Left ventricle myocardium inferior (tissue), 1 donor: ENCODE measurements around the gene NCBP3. TPM values are rescaled to one million over a fixed set of nuclear protein-coding genes. Genes with fewer than 3 reads are reported as not detected.

Experiments used
- DNase-seq: peaks from one replicate; pipeline ENCODE4 v3.0.0-alpha.2; 2020
- H3K27ac ChIP-seq: fragments of 200-600 bp; replicated peaks from 2 replicates; pipeline ENCODE4 v1.8.0; 2021
- H3K27me3 ChIP-seq: fragments of 200-600 bp; 2 replicates; pipeline ENCODE4 v1.8.0; 2021; ENCODE audit warnings: low read depth
- H3K36me3 ChIP-seq: fragments of 200-600 bp; 2 replicates; pipeline ENCODE4 v1.8.0; 2021
- H3K4me1 ChIP-seq: fragments of 200-600 bp; 2 replicates; pipeline ENCODE4 v1.8.0; 2021
- H3K4me3 ChIP-seq: fragments of 200-600 bp; 2 replicates; pipeline ENCODE4 v1.8.0; 2021; ENCODE audit warnings: mild to moderate bottlenecking, moderate library complexity
- H3K9me3 ChIP-seq: fragments of 200-600 bp; replicated peaks from 2 replicates; pipeline ENCODE4 v1.8.0; 2021
- CTCF ChIP-seq: fragments of 200-600 bp; IDR thresholded peaks from 2 replicates; pipeline ENCODE4 v1.8.0; 2021; ENCODE audit warnings: antibody characterized with exemption, mild to moderate bottlenecking, borderline replicate concordance
- intact Hi-C: fragments of 100-400 bp; cut with micrococcal nuclease; formaldehyde crosslinking; loops from one replicate; pipeline ENCODE4 v1.11.0; 2022
- total RNA-seq: library from RNA; stranded (reverse); fragmentation: NEBNext Ultra II Directional; extraction: Animal tissue kit (Norgen Biotek cat#: 25700); gene quantifications from one replicate; pipeline ENCODE4 v1.2.1, GENCODE V29; 2021
- donor health status: DM: no; HTN: yes; CAD: no; lungs with severe emphysema.

The NCBP3 gene
- total RNA-seq, 1 donor from 2014 or later: 18.2 TPM

- H3K4me1 ChIP-seq: no peaks in the 10 kb centered on the region
- no peak for DNase-seq
- H3K4me3 ChIP-seq: no peak overlapping the region
- no peaks in the 10 kb centered on the region for H3K36me3 ChIP-seq
- TF ChIP-seq CTCF: no peak
- peaks cover 16% of the 10 kb centered on the region for H3K27me3 ChIP-seq
- H3K9me3 ChIP-seq: peaks cover 7% of the 10 kb centered on the region
- intact Hi-C loops: no loop called here
- no peak overlapping the region for H3K27ac ChIP-seq
These were observed 77.7 kb downstream of the NCBP3 start for GRCh38 chr17:3768341-3768740.

- peaks cover 7% of the 10 kb centered on the region for H3K9me3 ChIP-seq
- H3K27me3 ChIP-seq: peaks cover 23% of the 10 kb centered on the region
- H3K36me3 ChIP-seq: no peaks in the 10 kb centered on the region
- TF ChIP-seq CTCF: no peak
- intact Hi-C loops: no loop called here
- no peak overlapping the region for H3K4me3 ChIP-seq
- no peaks in the 10 kb centered on the region for H3K4me1 ChIP-seq
- H3K27ac ChIP-seq: no peak overlapping the region
- no peak for DNase-seq
These were observed 79.3 kb downstream of the NCBP3 start for GRCh38 chr17:3766779-3767178.

GRCh38 chr17:3765981-3766380 lies 80.1 kb downstream of the NCBP3 start:
- Histone ChIP-seq H3K27me3 (peaks cover 23% of the 10 kb centered on the region), H3K27ac (no peak overlapping the region), H3K4me3 (no peak overlapping the region), H3K36me3 (no peaks in the 10 kb centered on the region), H3K4me1 (no peaks in the 10 kb centered on the region), H3K9me3 (peaks cover 7% of the 10 kb centered on the region)
- no peak for TF ChIP-seq CTCF
- intact Hi-C loops: no loop called here
- no peak for DNase-seq

- DNase-seq: no peak
- TF ChIP-seq CTCF: no peak
- Histone ChIP-seq H3K9me3 (peaks cover 20% of the 10 kb centered on the region), H3K4me1 (no peaks in the 10 kb centered on the region), H3K4me3 (no peak overlapping the region), H3K36me3 (no peaks in the 10 kb centered on the region), H3K27ac (no peak overlapping the region), H3K27me3 (peaks cover 19% of the 10 kb centered on the region)
- intact Hi-C loops: no loop called here
These were observed 82.3 kb downstream of the NCBP3 start for GRCh38 chr17:3763777-3764170.

GRCh38 chr17:3762922-3763776 lies 82.9 kb downstream of the NCBP3 start:
- intact Hi-C loops: no loop called here
- Histone ChIP-seq H3K27me3 (peaks cover 18% of the 10 kb centered on the region), H3K27ac (no peak overlapping the region), H3K4me3 (no peak overlapping the region), H3K9me3 (peaks cover 20% of the 10 kb centered on the region), H3K4me1 (no peaks in the 10 kb centered on the region), H3K36me3 (no peaks in the 10 kb centered on the region)
- no peak for TF ChIP-seq CTCF
- DNase-seq: no peak
